ENCODE measurements around the gene USH2A. TPM values are rescaled to one million over a fixed set of nuclear protein-coding genes. Genes with fewer than 3 reads are reported as not detected.

Gene USH2A
- total RNA-seq, 4 donors from 2014 or later: under 0.01 to 2.0 (median 0.22) TPM; not detected in 1

DNA sequence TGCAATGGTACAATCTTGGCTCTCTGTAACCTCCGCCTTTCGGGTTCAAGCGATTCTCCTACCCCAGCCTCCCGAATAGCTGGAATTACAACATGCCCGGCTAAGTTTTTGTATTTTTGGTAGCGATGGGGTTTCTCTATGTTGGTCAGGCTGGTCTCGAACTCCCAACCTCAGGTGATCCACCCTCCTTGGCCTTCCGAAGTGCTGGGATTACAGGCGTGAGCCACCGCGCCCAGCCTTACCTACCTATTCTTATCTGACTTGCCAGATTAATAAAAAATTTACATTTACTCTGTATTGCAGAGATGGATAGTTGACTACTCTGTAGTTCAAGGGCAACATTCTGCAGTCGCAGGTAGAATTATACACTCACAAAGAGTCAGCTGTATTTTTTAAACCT lies 496.6 kb downstream of the USH2A start:
- H3K4me1 ChIP-seq: no peaks in the 10 kb centered on the region
- no peaks in the 10 kb centered on the region for H3K36me3 ChIP-seq
- no peak overlapping the region for H3K4me3 ChIP-seq (replicated peaks in 1 of 3)
- intact Hi-C loops (cut with DNase I): no loop called here
- no peaks in the 10 kb centered on the region for H3K9me3 ChIP-seq
- H3K27ac ChIP-seq: no peak overlapping the region
- DNase-seq: no peak
- no peak for TF ChIP-seq POLR2A (IDR thresholded peaks at IDR 0.05)
- TF ChIP-seq, protein P1, sequence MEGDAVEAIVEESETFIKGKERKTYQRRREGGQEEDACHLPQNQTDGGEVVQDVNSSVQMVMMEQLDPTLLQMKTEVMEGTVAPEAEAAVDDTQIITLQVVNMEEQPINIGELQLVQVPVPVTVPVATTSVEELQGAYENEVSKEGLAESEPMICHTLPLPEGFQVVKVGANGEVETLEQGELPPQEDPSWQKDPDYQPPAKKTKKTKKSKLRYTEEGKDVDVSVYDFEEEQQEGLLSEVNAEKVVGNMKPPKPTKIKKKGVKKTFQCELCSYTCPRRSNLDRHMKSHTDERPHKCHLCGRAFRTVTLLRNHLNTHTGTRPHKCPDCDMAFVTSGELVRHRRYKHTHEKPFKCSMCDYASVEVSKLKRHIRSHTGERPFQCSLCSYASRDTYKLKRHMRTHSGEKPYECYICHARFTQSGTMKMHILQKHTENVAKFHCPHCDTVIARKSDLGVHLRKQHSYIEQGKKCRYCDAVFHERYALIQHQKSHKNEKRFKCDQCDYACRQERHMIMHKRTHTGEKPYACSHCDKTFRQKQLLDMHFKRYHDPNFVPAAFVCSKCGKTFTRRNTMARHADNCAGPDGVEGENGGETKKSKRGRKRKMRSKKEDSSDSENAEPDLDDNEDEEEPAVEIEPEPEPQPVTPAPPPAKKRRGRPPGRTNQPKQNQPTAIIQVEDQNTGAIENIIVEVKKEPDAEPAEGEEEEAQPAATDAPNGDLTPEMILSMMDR (IDR thresholded peaks at IDR 0.05): no peak
- H3K27me3 ChIP-seq: no peaks in the 10 kb centered on the region
- 97 to 99% methylated on average over 12 of the region's 12 CpGs for WGBS, 2 donors

DNA sequence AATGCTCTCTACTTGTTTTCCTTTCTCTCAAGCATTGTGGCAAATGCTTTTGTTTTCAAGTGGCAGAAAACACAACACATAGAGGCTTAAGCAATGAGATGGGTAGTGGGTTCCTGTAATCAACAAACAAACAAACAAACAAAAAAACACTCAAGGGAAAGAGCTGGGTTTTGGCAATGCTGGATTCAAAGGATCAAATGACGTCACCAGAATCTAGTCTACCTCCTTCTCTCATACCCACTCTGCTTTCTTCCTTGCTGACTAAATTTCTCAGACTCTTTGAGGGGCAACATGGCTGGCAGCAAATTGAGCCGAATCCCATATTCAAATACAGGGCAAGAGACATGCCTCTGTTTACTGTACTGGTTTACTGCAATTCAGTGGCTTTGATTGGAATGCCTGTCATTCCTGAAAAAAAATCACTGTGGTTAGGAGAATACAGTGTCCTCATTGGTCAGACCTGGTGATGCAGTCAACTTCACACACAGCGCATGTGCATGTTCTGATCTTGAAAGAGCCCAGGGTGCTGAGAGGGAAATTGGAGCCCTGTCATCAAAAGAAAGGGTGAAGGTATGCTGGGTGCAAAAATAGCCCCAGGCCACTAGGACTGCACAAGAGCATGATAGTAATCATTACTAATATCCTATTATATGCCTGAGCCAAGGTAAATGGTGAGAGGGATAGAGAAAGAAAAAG lies 500.0 kb downstream of the USH2A start:
- intact Hi-C loops (cut with DNase I): no loop called here
- Histone ChIP-seq H3K9me3 (no peaks in the 10 kb centered on the region), H3K4me1 (no peaks in the 10 kb centered on the region), H3K36me3 (no peaks in the 10 kb centered on the region), H3K27ac (no peak overlapping the region), H3K27me3 (no peaks in the 10 kb centered on the region), H3K4me3 (replicated peaks in 1 of 3) (no peak overlapping the region)
- WGBS, 2 donors: 60 to 82% methylated on average over 3 of the region's 3 CpGs
- DNase-seq: no peak
- TF ChIP-seq POLR2A (IDR thresholded peaks at IDR 0.05): no peak
- TF ChIP-seq, protein P1 (IDR thresholded peaks at IDR 0.05): no peak

DNA sequence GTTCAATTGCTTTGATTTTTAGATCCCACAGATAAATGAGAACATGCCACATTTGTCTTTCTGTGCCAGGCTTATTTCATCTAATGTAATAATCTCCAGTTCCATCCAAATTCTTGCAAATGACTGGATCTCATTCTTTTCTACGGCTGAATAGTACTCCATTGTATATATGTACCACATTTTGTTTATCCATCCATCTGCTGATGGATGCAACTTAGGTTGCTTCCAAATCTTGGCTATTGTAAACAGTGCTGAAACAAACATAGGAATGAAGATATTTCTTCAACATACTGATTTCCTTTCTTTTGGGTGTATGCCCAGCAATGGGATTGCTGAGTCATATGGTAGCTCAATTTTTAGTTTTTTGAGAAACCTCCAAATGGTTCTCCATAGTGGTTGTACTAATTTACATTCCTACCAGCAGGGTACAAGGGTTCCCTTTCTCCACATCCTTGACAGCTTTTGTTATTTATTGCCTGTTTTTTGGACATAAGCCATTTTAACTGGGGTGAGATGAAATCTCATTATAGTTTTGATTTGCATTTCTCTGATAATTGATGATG lies 511.8 kb downstream of the USH2A start:
- Histone ChIP-seq H3K9me3 (no peaks in the 10 kb centered on the region), H3K36me3 (no peaks in the 10 kb centered on the region), H3K27me3 (no peaks in the 10 kb centered on the region), H3K4me3 (replicated peaks in 1 of 3) (no peak overlapping the region), H3K4me1 (no peaks in the 10 kb centered on the region), H3K27ac (no peak overlapping the region)
- TF ChIP-seq POLR2A (IDR thresholded peaks at IDR 0.05): no peak
- TF ChIP-seq, protein P1 (IDR thresholded peaks at IDR 0.05): no peak
- no peak for DNase-seq
- WGBS, 2 donors: 90 to 93% methylated on average over 1 of the region's 1 CpG
- intact Hi-C loops (cut with DNase I): no loop called here

DNA sequence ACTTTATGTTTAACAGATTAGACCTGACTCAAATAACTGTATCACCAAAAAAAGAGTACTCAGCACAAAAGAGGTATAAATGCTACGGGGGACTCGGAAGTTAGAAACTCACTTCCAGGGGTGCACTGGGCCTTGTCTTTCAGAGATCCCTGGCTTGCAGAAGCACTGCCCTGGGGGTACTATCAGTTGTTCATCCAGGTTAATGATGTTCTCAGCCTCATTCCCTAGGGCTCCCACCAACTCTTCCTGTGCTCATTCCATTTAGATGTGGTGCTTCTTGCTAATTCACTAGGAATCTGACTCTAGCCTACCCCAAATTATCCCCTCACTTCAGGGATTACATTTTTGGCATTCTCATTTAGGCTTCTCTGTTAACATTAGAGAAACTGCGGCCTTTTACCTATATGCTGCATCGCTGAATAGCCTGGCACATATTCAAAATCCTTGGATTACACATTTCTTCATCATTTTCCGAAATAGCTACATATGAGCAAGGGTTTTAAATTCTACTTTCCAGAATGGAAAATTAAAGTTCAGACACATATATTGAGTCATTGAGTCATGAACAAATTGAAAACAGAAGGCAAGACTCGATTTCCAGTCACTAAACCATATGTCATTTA lies 517.6 kb downstream of the USH2A start:
- Histone ChIP-seq H3K4me1 (peaks cover 0 to under 1% of the 10 kb centered on the region in 2 donors), H3K36me3 (no peaks in the 10 kb centered on the region), H3K9me3 (no peaks in the 10 kb centered on the region), H3K4me3 (replicated peaks in 1 of 3) (no peak overlapping the region), H3K27me3 (no peaks in the 10 kb centered on the region), H3K27ac (no peak overlapping the region)
- WGBS, 2 donors: 77 to 87% methylated on average over 6 of the region's 6 CpGs
- TF ChIP-seq POLR2A (IDR thresholded peaks at IDR 0.05): no peak
- TF ChIP-seq, protein P1 (IDR thresholded peaks at IDR 0.05): no peak
- intact Hi-C loops (cut with DNase I): no loop called here
- DNase-seq: no peak

DNA sequence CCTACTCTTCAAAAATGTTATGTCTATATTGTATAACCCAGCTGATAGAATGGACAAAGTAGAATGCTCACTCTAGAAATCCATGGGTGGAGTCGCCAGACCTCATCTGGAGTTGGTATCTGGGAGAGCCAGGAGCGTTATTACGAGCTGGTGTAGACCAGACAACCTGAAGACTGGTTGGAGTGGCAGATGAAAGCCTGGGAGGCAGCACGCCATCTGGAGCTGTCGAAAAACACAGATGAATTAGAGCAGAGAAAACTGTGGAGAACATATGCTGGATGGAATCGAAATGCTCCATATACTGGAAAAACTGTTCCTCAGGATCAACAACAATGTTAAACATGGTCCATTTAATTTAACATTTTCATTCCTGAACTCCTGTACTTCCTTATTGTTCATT lies 522.6 kb downstream of the USH2A start:
- 71 to 79% methylated on average over 6 of the region's 6 CpGs for WGBS, 2 donors
- peaks cover 5 to 13% of the 10 kb centered on the region in 2 donors for H3K4me1 ChIP-seq
- no peaks in the 10 kb centered on the region for H3K9me3 ChIP-seq
- H3K27me3 ChIP-seq: no peaks in the 10 kb centered on the region
- no peaks in the 10 kb centered on the region for H3K36me3 ChIP-seq
- TF ChIP-seq, protein P1 (IDR thresholded peaks at IDR 0.05): no peak
- no peak for TF ChIP-seq POLR2A (IDR thresholded peaks at IDR 0.05)
- intact Hi-C loops (cut with DNase I): no loop called here
- no peak for DNase-seq
- no peak overlapping the region for H3K4me3 ChIP-seq (replicated peaks in 1 of 3)
- no peak overlapping the region for H3K27ac ChIP-seq
